NCI-H2081 (cell line): ENCODE results near the gene KIAA0753.
"Not testable (repeated sequence)": the region's sequence is repeated elsewhere in the genome, so short reads cannot be mapped to it uniquely, and the experiment has no call there.

ENCODE experiments used
- DNase-seq, 2 experiments: peaks; one replicate each; lab custom pipeline; 2025; lab: John Stamatoyannopoulos, UW

The KIAA0753 gene

DNA sequence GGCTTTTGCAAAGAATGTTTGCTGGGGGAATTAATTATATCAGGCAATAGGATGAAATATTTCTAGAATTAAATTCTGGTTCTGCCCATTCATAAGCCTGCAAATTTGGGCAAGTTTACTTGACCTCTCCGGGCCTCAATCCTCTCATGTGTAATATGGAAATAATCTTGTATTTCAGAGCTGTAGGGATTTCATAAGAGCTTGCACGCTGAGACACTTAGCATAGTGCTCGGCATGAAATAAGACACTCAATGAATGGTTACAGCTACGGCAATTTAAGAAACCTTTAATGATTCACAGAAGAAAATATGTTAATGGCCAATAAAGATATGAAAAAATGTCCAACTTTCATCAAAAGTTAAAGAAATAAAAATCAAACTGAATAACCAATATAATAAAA lies 43.6 kb downstream of the KIAA0753 start:
- no peak for DNase-seq

DNA sequence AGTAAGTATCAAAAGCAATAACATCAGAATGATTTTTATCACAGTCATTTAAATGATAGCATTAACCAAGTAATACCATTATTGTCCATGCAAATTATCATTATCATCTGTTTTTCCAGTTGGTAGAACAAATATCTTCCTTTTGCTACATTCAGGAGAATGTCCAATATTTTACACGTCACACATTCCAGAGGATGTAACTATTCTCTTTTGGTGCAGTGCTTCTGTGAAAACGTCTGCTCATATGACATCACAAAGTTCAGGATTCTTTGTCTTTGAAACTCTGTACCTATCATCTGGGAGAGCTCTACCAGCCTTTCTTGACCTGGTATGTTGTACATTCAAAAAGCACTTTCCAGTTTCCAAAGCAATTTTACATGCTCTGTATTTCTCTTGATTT lies 44.0 kb downstream of the KIAA0753 start:
- no peak for DNase-seq

DNA sequence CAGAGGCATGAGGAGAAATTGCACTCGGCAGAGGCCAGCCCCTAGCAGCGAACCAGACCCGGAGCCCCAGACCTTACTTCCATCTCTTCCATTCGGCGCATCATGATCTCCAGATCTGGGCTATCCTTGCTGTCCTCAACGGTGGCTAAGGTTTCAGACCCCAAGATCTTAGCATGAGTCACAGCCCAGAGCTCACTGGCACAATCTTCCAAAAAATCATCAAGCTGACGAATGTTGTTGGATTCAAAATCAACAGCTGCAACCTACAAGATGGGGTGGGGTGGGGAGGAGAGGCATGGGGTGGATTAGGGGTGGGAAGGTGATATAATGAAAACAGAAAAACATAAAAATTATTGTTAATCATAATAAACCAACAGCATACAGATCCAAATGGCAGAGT lies 44.4 kb downstream of the KIAA0753 start:
- DNase-seq = no peak

DNA sequence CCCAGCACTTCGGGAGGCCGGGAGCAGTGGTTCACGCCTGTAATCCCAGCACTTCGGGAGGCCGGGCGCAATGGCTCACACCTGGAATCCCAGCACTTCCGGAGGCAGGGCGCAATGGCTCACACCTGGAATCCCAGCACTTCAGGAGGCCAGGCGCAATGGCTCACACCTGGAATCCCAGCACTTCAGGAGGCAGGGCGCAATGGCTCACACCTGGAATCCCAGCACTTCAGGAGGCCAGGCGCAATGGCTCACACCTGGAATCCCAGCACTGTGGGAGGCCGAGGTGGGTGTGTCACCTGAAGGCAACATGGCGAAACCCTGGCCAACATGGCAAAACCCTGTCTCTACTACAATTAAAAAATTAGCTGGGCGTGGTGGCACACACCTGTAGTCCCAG lies 47.1 kb downstream of the KIAA0753 start:
- not testable (repeated sequence) for DNase-seq

DNA sequence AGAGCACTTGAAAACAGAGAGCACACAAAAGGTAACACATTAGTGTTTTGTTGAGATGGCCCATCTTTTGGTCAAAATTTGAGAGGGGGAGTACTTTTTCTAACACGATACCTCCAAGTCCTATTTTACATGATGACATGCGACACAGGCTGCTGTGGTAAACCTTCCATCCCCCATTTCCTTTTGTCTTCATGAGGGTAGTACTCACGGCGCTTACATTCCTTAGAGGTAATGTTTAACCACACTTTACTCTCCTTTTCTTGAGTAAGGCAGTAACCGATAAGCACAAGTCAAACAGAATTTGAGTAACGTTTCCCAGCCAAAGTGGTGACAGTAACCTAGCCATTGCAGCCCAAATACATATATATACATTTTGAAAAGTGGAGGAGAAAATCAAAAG lies 48.3 kb downstream of the KIAA0753 start:
- no peak for DNase-seq

DNA sequence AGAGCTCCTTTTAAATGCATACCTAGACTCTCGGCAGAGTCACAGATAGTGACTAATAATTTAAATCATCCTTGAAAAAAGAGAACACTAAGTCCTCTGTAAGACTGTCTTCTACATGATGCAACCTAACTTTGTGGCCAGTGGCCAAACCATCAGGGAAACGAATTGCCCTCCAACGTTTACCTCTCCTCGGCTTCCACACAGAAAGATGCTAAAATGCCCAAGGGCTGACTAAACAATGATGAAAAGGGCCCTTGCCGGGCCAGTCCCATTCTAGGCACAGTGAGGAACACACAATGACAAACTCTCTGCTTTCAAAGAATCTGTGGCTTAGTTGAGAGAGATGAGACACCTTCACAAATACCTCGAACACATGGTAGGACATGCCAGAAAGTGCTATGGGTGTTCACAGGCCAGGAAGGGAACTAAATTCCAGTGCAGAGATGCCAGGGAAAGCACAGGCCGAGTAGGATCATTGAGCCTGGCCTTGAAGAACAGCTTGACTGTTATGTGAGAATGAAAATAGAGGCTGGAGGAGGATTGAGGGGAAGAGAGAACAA lies 48.8 kb downstream of the KIAA0753 start:
- DNase-seq = no peak

DNA sequence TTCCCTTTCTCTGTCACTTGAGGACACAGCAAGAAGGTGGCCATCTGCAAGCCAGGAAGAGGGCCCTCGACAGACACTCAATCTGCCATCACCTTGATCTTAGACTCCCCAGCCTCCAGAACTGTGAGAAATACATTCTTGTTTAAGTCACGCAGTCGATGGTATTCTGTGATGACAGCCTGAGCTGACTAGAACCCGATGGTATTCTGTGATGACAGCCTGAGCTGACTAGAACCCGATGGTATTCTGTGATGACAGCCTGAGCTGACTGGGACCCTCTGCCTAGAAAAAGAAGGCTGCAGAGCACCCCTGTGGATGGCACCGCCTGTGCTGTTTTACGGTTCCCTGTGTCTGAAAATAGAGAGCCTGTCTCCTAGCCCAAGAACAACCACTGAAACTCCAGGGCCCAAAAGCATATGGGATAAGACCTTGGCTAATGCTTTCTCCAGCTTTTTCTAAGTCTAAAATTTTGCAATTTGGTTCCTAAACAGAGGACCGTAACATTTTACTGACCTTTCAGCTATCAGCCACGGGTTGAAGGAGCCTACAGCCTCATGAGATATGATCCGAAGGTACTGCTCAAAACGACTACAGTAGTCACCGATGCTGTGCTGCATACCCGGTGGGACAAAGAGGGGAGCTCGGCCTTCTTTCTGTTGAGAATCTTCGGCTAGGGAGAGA lies 51.1 kb downstream of the KIAA0753 start:
- DNase-seq = no peak

DNA sequence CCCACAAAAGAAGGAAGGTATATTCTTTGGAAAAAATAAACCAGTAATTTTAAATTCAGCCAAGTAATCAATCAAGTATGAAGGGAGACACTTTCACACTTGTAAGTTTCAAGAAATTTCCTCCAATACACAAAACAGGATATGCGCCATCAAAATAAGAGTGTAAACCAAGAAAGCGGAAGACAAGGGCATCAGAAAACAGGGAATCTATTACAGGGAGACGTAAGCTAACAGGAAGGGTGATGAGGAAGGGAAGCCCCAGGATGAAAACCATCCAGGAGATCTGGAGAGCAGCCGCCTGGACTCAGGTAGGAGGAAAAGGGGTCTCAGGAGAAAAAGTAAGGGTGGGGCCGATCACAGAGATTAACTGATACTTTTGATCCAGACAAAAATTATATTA lies 52.3 kb downstream of the KIAA0753 start:
- DNase-seq = no peak

DNA sequence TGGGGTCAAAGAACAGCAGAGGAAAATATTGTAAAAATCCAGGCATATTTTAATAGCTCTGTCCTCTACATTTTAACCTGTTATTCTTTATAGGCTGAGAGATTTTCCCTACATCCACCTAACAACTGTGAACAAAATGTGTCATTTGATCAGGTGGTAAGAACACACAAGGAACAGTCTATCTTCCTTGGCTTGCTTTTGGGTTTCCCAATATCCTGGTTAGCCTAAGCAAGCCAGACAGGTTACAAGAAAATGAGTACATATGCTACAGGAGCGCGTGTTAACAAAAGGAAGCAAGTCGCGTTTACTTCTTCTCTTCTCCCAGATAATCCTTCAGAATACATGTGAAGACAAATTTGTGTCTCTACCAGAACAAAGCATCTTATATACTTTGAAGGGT lies 53.2 kb downstream of the KIAA0753 start:
- no peak for DNase-seq

DNA sequence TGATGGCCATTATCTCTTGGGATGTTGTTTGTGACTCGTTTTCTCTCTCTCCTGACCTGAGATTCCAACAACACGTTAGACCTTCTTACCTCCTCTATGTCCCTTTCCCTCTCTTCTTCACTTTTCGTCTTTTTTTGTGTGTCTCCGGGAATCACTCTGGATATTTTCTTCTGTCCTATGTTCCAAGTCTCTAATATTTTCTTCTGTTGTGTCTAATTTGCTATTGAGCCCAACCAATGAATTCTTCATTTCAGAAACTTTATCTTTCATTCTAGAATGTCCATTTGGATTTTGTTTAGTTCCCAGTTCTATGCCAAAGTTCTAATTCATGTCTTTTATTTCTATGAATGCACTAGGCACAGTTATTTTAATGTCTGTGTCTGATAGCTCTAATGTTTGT lies 57.1 kb downstream of the KIAA0753 start:
- DNase-seq = no peak

DNA sequence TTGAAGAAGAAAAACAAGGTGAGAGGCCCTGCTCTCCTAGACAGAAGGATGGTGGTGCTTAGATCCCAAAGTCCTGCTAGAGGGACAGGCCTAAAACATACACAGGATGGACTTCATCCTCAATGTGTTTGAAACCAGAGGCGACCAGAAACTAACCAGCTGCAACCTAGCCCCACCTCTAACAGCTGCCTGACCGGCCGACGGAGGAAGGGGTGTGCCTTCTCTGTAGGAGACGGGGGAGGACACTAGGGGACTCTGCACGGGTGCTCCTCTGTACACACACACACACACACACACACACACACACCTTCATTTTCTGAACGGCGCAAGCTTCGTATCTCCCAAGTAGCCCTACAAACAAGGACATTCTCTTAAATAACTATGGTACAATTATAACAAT lies 59.9 kb downstream of the KIAA0753 start:
- DNase-seq = no peak

DNA sequence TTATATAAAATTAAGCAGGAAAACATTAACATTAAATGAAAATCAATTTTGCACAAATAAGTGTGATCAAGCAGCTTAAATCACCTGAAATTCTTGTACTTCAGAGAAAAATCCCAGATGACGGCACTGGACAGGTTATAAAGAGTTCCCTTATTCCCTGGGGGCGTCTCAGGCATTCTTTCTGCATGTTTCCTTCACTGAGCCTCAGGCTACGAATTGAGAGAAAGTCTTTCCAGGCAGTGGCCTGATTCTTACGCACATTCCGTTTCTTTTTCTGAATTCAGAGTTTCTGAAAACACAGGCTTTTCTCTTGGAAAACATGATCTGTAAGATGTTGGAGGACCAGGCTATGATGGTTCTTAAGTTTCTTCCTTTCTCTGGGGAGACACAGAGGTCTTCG lies 62.0 kb downstream of the KIAA0753 start:
- DNase-seq = no peak

DNA sequence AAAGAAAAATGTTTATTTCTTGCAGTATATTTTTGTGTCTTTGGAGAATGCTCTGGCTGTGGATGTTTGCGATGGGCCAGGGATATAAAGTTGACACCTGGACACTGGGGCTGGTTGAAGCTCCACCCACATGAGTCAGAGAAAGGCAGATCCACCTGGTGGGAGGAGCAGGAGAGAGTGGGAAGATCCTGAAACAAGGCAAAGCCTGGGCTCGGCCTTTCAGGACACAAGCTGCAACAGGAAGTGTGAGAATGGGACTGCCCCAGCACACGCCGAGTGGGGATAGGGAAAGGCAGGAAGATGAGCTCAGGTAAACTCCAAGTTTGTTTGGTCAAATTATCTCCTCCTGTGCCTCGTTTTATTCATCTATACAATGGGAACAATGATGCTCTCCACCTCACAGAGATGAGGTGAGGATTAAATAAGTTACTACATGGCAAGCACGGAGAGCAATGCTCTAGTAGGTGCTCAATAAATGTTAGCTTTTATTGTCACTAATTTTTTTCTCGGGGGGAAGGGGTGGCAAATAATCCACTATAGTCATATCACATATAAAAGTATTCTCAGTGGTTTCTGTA lies 62.7 kb downstream of the KIAA0753 start:
- no peak for DNase-seq

DNA sequence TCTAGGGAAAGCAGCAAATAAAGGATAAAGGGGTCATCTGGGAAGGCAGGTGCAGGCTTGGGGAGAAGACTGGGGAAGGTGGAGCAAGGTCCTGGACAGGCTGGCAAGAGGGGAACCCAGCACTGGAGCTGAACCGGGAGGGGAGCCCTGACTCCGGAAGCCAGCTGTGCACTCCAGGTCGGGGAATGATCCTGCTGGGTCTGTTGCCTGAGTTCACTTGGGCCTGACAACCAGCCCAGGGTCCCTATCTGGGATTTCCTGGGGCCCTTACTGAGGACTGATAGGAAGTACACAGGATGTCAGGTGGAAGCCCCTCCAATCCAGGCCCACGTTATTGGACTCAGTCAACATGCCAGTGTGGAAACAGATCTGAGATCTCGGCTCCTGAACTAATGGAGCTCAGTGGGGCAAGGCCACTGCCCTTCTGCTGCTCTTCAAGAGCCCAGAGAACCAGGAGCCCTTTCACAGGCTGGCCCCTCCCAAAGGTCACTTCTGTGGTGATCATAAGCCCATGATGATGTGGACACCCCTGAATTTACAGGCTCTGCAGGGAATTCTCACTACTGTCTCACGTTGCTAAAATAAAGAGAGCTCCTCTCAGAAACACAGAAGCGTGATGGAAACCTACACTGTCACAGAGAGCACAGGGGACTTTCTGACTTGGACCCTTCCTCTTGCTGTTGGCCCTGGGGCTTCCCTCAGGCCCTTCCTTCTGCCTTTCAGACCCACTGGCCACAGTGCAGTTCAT lies 64.3 kb downstream of the KIAA0753 start:
- no peak for DNase-seq

DNA sequence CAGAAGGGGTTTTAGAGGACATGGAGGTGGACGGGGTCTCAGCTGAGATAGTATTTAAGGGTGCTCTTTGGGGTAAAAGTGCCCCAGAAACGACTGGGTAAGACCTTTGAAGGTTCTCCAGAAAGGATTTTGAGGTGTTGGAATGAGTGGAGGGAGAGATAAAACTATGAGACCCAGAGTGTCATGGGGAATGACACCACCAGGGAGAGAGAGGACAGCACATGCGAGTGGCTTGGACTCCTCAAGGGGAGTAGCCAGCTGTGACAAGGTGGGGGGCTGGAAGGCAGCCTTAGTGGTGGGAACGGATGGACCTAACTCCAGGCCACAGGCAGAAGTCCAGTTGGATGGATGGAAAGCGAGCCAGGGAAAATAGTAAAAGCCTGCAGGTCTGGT lies 64.9 kb downstream of the KIAA0753 start:
- no peak for DNase-seq

DNA sequence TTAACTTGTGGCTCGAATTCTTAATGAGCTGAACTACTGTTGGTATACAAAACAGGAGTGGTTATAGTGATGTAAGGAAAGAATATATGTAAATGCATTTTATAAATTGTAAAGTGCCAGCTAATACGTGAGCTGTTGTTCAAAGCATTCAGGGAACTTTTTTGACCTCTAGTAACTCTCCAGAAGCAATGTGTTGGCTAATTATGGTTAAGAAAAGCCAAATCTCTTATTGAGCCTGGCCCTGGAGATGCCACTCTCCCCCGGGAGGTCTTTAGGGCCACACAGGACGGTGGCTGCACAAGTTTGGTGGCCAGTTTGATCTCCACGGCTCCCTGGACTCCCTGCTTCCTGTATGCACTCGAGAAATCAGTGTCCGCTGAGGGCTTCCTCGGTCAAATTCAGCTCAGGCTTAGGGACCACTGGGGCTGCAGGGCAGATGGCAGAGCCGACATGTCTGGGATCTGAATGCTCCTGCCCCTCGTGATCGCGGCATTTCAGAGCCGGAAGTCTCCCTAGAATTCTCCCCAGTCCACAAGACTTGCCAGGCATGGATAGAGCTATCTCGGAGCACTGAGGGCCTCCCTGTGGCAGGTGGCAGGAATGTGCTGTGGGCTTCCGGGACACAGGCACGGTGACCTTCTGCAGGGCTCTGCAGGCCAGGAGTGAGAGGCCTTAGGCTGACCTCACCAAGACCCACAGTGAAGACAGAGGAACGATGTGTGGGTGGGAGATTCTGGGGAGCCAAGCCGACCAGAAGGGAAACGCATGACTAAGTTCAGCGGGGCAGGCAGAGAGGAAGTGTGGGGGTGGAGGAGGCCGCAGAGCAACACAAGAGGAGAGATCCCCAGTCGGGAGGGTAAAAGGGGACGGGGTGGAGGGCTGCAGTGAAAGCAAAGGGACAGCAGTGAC lies 65.6 kb downstream of the KIAA0753 start:
- DNase-seq = no peak

DNA sequence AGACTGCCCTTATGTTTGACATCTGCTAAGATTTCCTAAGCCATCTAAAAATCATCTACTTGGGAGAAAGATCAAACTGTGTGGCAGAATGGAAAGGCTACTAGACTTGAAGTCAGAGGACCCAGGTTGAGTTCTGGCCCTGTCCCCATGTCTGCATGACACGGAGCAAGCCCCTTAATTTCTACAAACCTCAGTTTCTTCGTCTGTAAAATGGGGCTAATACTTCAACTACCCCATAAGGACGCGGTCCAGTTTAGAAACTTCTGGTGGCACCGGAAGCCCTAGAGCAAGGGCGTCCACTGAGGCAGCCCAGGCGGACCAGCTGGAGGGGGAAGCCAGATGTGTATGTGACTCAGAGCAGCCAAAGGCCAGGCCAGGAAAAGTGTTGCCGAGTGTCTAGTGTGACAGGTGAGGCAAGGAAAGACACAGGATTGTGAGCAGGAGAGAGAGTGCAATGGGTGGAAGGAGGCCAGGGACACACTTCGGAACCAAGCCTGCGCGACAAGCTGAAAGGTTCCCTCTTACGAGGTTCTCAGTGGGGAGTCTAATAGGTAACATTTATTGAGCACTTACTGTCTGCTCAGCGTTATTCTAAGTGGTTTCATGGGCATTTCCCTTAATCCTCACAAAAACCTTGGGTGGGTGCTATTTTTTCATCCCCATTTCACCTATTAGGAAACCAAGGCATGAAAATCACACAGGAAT lies 66.4 kb downstream of the KIAA0753 start:
- no peak for DNase-seq

DNA sequence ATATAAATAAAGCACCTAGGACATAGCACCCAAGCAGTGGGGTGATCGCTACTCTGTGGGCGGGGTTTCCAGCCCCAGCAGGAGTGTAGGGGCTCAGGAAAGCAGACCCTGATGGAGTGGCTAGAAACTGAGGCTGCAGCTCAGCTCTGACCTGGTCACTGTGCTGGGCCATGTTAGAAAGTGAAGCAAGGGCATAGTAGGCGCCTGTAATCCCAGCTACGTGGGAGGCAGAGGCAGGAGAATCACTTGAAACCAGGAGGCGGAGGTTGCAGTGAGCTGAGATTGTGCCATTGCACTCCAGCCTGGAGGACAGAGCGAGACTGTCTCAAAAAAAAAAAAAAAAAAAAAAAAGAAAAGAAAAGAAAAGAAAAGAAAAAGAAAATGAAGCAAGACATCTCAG lies 67.0 kb downstream of the KIAA0753 start:
- DNase-seq = not testable (repeated sequence)

DNA sequence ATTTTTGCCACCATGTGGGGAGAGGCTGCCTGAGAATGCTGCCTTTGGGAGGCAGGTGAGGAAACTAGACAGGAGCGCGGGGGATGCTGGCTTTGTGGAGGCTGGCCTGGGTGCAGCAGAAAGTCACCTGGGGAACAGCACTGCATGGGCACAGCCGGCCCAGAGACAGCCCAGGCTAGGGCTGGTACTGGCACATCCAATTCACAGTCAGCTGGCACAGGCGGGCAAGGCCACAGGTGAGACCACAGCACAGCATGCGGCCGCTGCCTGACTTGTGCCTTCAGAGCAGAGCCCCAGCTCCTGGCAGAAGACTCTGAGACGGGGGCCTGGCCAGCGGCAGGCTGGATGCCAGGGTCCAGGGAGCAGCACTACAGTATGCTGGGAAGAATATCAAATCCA lies 67.5 kb downstream of the KIAA0753 start:
- no peak for DNase-seq

DNA sequence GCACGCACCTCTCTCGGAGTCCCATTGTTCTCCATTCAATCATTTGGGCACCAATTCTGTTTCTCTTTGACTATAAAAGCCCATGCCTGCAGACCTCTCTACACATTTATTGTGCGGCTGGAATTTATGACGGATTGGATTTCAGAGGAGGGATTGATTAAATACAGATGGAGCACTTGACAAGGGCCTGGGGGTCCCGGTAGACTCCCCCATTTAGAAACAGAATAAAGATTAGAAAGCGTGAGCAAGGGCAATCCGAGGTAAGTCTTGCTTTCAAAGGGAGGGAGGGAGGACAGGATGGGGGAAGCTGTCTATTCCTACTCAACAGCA lies 69.1 kb downstream of the KIAA0753 start:
- DNase-seq = no peak

DNA sequence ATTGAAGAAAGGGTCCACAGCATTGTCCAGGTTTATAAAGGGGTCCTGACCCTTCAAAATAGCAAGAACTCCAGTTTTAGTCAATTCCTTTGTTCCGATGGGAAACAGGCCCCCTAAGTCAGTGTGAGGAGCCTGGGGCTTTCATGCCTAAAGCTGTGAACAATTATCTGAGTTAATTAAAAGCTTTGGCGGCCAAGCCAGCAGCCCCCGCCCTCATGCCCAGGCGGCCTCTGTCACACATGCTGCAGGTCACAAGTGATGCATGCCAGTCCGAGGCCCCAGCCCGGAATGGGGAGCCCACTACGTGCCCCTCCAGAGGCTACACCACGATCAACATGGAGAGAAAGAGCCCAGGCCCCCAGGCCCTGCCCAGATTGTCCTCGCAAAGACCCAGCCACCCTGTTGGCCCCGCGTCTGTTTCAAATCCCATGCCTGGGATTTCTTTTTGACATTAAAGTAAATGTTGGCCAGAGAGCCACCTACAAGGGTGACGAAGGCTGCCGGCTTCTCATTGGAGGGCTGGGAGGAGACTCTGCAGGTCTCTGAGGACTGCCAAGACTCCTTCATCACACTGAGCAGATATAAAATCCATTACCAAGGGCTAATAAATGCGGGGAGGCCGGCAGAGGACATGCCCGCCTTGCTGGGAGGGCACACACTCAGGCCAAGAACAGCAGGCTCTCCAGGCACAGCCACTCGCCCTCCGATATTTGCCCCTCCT lies 69.6 kb downstream of the KIAA0753 start:
- DNase-seq = no peak
